H1 (cell line): ENCODE results near the gene GRID1. TPM values are rescaled to one million over a fixed set of nuclear protein-coding genes. Genes with fewer than 3 reads are reported as not detected.

ENCODE experiments used
- PHF8 ChIP-seq: fragments of 200-600 bp; sonication (generic); conservative IDR thresholded peaks from 2 replicates; pipeline ENCODE4 v1.7.1; 2012; ENCODE audit warnings: low read depth, mild to moderate bottlenecking, inconsistent platforms, low read length, moderate library complexity
- polyA plus RNA-seq, 7 experiments: library from polyadenylated mRNA; depleted of rRNA in 3 of 7; stranded (reverse) in 5 of 7; unstranded in 2 of 7; fragments of >200 nt in 5 of 7; fragments of 200-250 nt in 2 of 7; gene quantifications; 1 replicate in 5 of 7; 2 replicates in 1 of 7; 4 replicates in 1 of 7; pipeline versions ENCODE4 v1.2.1 to v1.2.3, GENCODE V29; 2011 to 2013; ENCODE audit warnings: missing spikeins in 2 of 7, mixed read lengths in 2 of 7
- total RNA-seq: library from RNA; stranded (reverse); fragmentation: NEBNext Ultra II Directional; extraction: Animal tissue kit (Norgen Biotek cat#: 25700); gene quantifications from 2 replicates; pipeline ENCODE4 v1.2.1, GENCODE V29; 2021

Gene GRID1
- total and polyA plus RNA-seq, 2 of the 8 experiments (the other 6 are each of a cell fraction or from before 2014, with no cell fraction given): 0.22 to 0.30 TPM

DNA sequence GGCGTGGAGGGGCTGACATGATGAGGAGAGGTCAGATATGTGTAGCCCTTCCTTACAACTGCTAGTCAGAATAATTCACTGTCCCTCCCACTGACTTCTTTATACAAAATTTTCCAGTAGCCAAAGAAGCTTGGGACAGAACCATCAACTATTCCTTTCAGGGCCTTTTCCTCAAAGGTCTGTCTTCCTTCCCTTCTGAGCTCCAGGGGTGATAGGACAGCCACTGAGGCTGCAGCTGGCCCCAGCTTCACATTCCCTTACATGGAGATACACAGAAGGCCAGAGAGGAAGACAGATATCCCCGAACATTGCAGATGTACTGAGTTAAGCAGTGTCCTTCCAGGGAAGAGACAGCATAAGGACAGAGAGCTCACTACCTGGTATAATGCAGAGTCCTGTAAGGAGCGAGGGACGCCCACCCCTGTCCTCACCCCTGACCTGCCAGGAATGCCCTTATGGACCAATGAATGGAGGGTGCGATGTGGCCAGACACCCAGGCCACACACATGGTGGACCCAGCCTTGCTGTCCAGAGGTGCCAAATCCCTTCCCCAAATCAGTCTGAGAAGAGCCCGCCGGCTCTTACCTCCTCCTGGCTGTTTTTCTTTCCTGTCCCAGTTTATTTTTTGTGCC lies 754.7 kb downstream of the GRID1 start (continued):
- no peak for TF ChIP-seq PHF8
